ENCODE measurements around the gene WDFY4.

The WDFY4 gene

DNA sequence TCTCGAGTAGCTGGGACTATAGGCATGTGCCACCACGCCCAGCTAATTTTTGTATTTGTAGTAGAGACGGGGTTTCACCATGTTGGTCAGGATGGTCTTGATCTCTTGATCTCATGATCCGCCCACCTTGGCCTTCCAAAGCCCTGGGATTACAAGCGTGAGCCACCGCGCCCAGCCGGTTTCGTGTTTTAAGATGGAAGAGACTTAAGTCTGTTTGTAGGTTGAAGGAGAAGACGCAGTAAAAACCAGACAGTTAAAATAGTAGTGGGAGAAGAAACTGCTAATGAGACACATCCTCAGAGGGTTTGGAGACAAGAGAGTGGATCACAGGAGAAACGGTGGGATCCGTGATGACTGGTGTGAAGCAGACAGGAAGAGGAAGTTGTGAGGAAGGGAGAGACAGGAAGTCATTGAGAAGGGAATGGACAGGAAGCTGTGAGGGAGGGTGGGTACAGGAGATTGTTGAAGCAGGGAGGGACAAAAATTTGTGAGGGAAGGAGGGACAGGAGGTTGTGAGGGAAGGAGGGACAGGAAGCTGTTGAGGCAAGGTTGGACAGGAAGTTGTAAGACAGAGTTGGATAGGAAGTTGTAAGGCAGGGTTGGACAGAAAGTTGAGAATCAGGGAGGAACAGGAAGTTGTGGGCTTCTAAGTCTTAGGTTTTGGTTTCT, 115.5 kb downstream of the WDFY4 start:
- DNase-seq: no peak
- TF ChIP-seq, protein P1, sequence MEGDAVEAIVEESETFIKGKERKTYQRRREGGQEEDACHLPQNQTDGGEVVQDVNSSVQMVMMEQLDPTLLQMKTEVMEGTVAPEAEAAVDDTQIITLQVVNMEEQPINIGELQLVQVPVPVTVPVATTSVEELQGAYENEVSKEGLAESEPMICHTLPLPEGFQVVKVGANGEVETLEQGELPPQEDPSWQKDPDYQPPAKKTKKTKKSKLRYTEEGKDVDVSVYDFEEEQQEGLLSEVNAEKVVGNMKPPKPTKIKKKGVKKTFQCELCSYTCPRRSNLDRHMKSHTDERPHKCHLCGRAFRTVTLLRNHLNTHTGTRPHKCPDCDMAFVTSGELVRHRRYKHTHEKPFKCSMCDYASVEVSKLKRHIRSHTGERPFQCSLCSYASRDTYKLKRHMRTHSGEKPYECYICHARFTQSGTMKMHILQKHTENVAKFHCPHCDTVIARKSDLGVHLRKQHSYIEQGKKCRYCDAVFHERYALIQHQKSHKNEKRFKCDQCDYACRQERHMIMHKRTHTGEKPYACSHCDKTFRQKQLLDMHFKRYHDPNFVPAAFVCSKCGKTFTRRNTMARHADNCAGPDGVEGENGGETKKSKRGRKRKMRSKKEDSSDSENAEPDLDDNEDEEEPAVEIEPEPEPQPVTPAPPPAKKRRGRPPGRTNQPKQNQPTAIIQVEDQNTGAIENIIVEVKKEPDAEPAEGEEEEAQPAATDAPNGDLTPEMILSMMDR (IDR thresholded peaks at IDR 0.05; ENCODE audit: low read depth, low read length): no peak
- Histone ChIP-seq H3K27me3 (ENCODE audit: insufficient read depth, low read depth, severe bottlenecking) (no peaks in the 10 kb centered on the region), H3K4me3 (ENCODE audit: low read depth, low read length) (no peak overlapping the region), H3K9me3 (ENCODE audit: severe bottlenecking) (peaks cover 3% of the 10 kb centered on the region), H3K27ac (no peak overlapping the region), H3K36me3 (no peaks in the 10 kb centered on the region)

DNA sequence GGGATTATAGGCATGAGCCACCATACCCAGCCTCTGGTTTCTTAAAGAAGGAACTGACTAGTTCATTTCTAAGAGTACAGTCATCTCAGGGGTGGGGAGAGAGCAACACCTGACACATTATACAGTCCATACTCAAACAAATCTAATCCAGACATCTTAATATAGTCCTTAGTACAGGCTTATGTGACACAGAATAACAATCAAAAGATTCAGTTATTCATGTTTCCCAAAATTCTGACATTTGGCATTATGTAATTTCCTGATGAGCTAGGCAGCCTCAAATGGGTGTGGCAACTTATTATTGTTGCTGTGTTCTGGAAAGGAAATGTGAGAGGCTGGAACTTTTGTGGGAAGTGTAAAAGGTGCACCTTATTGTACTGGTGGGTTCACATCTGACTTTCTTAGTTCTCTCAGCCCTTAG, 116.3 kb downstream of the WDFY4 start:
- H3K27ac ChIP-seq: no peak overlapping the region
- H3K9me3 ChIP-seq (ENCODE audit: severe bottlenecking): peaks cover 3% of the 10 kb centered on the region
- TF ChIP-seq, protein P1 (IDR thresholded peaks at IDR 0.05; ENCODE audit: low read depth, low read length): no peak
- peaks cover 6% of the 10 kb centered on the region for H3K27me3 ChIP-seq (ENCODE audit: insufficient read depth, low read depth, severe bottlenecking)
- no peaks in the 10 kb centered on the region for H3K36me3 ChIP-seq
- no peak for DNase-seq
- H3K4me3 ChIP-seq (ENCODE audit: low read depth, low read length): no peak overlapping the region

DNA sequence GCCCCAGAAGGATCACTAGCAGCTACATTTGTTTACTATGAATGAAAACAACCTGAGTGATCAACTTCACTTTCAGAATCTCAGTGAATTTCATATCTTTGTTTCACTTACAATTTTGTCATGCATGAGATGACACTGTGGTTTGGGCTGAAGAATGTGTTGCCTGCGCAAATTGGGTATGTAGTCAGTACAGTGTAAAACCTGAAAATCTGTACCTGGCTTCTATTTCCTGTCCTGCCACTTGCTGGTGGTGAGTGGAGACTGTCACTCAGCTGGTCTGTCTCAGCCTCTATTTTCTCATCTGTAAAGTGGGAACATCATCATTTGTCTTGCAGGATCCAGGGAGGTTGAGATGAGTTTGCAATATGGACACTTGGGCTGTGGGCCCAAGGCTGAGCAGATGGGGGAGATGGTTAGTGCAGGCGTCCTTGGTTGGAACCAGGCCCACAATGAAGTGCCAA, 118.0 kb downstream of the WDFY4 start:
- TF ChIP-seq, protein P1 (IDR thresholded peaks at IDR 0.05; ENCODE audit: low read depth, low read length): no peak
- Histone ChIP-seq H3K27ac (no peak overlapping the region), H3K9me3 (ENCODE audit: severe bottlenecking) (peaks cover 3% of the 10 kb centered on the region), H3K36me3 (no peaks in the 10 kb centered on the region), H3K27me3 (ENCODE audit: insufficient read depth, low read depth, severe bottlenecking) (peaks cover 11% of the 10 kb centered on the region), H3K4me3 (ENCODE audit: low read depth, low read length) (no peak overlapping the region)
- no peak for DNase-seq

DNA sequence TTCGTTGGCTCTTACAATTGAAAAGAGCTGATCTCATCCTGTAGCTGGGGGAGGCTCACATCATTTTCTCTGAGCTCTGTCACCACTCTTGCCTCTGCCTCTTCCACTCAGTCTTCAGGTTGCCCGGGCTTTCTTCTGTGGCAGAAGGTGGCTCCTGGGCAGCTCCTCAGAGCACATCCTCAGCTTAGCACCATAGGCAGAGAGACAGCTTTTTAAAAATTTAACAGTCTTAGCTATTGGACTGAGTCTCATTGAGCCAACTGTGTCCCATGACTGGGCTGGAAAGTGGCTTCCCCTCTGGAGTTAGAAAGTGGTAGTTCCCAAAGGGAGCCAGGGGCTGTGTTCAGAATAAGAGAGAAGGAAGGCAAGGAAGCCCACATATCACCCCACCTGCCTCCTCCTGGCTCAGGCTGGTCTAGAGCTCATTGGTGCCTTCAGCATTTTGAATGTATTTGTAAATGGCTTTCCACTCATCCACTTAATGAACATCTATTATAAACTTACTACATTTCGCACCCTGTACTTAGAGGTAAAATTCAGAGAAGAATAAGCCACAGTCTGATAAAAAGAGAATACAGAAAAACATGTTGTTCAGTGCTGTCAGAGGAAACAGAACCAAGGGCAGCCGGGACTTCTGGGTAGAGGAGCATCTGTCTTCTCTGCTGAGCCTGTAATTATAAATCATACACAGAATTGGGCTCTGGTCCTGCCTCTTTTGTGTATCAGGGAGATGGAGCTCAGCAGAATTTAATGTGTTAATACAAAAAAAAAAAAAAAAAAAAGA, 119.3 kb downstream of the WDFY4 start:
- Histone ChIP-seq H3K27ac (no peak overlapping the region), H3K36me3 (no peaks in the 10 kb centered on the region), H3K27me3 (ENCODE audit: insufficient read depth, low read depth, severe bottlenecking) (peaks cover 11% of the 10 kb centered on the region), H3K4me3 (ENCODE audit: low read depth, low read length) (no peak overlapping the region), H3K9me3 (ENCODE audit: severe bottlenecking) (peaks cover 3% of the 10 kb centered on the region)
- DNase-seq: no peak
- TF ChIP-seq, protein P1 (IDR thresholded peaks at IDR 0.05; ENCODE audit: low read depth, low read length): no peak

DNA sequence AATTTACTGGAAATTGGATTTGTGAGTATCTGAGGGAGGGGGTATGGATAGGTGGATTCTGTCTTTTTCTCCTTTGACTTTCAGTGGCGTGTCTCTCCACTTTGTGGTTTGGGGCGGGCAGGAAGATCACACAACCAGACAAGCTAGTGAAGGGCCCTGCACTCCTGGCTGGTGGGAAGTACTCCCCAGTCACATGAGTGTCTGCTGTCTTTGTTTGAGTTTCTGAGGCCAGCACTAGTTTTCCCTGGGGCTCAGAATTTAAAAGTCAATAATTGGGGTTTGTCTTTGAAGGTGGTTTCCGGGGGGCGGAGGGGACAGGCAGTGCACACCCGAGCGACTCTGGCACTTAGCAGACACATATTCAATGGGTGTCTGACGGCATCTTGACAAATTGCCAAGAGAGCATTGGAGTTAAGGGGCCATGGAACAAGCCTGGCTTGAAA, 120.1 kb downstream of the WDFY4 start:
- no peak overlapping the region for H3K27ac ChIP-seq
- H3K27me3 ChIP-seq (ENCODE audit: insufficient read depth, low read depth, severe bottlenecking): peaks cover 11% of the 10 kb centered on the region
- DNase-seq: no peak
- TF ChIP-seq, protein P1 (IDR thresholded peaks at IDR 0.05; ENCODE audit: low read depth, low read length): no peak
- no peak overlapping the region for H3K4me3 ChIP-seq (ENCODE audit: low read depth, low read length)
- no peaks in the 10 kb centered on the region for H3K36me3 ChIP-seq
- H3K9me3 ChIP-seq (ENCODE audit: severe bottlenecking): peaks cover 3% of the 10 kb centered on the region
